HEK293 (cell line): ENCODE results near the gene FOXO3.

Source experiments
- CTCF ChIA-PET: fragments of 350-600 bp; formaldehyde crosslinking; extraction: SDS; loops from one replicate; lab custom pipeline; 2021; ENCODE audit warnings: antibody characterized with exemption; lab: Yijun Ruan, JAX
- POLR2A ChIA-PET: fragments of 300-600 bp; formaldehyde crosslinking; extraction: SDS; loops from one replicate; lab custom pipeline; 2020; ENCODE audit warnings: antibody characterized with exemption, inconsistent platforms; lab: Yijun Ruan, JAX
- H3K27ac ChIP-seq: fragments of 200-500 bp; sonication (Bioruptor generic); 2 replicates; pipeline ENCODE4 v1.5.1; 2014; ENCODE audit warnings: low read depth, low read length, control low read depth, inconsistent platforms; ENCODE audit errors: extremely low read depth
- H3K36me3 ChIP-seq, 2 experiments: fragments of 200-500 bp in 1 of 2; sonication (Bioruptor generic) in 1 of 2; 1 replicate in 1 of 2; 2 replicates in 1 of 2; pipeline ENCODE4 v1.5.1; 2014 to 2017; ENCODE audit warnings: inconsistent platforms in 2 of 2, low read length in 2 of 2; ENCODE audit not compliant: control insufficient read depth in 2 of 2, insufficient read depth in 1 of 2
- H3K4me1 ChIP-seq: fragments of 200-500 bp; sonication (Bioruptor generic); 2 replicates; pipeline ENCODE4 v1.5.1; 2014; ENCODE audit warnings: mild to moderate bottlenecking, low read length, inconsistent platforms; ENCODE audit not compliant: control insufficient read depth, insufficient read depth
- H3K4me3 ChIP-seq: 2 replicates; pipeline ENCODE4 v1.5.1; 2011; ENCODE audit warnings: low read depth, mild to moderate bottlenecking, control low read depth, low read length, moderate library complexity
- H3K9me3 ChIP-seq: fragments of 200-500 bp; sonication (Bioruptor generic); 2 replicates; pipeline ENCODE4 v1.5.1; 2014; ENCODE audit warnings: low read depth, low read length, inconsistent platforms; ENCODE audit not compliant: control insufficient read depth, insufficient read depth
- BCL11A ChIP-seq: fragments of 450-650 bp; formaldehyde crosslinking; IDR thresholded peaks from 2 replicates; pipeline ENCODE4 v1.5.1; 2016; ENCODE audit warnings: low read depth, missing biosample characterization, missing genetic modification characterization
- FEZF1 ChIP-seq: fragments of 450-650 bp; formaldehyde crosslinking; IDR thresholded peaks from 2 replicates; pipeline ENCODE4 v1.5.1; 2016; ENCODE audit warnings: missing biosample characterization, missing genetic modification characterization
- IKZF3 ChIP-seq: fragments of 450-650 bp; IDR thresholded peaks from 2 replicates; pipeline ENCODE4 v1.5.0; 2018; ENCODE audit warnings: missing biosample characterization, mild to moderate bottlenecking, missing genetic modification characterization, moderate library complexity
- OSR2 ChIP-seq: fragments of 450-650 bp; formaldehyde crosslinking; IDR thresholded peaks from 2 replicates; pipeline ENCODE4 v1.5.1; 2016; ENCODE audit warnings: missing biosample characterization, missing genetic modification characterization
- TRIM28 ChIP-seq: IDR thresholded peaks from 2 replicates; pipeline ENCODE4 v1.6.1; 2011; ENCODE audit warnings: low read length, control low read depth, borderline replicate concordance
- ZBTB8A ChIP-seq: fragments of 450-650 bp; formaldehyde crosslinking; IDR thresholded peaks from 2 replicates; pipeline ENCODE4 v1.5.1; 2016; ENCODE audit warnings: missing biosample characterization, missing genetic modification characterization
- ZFP3 ChIP-seq: fragments of 450-650 bp; formaldehyde crosslinking; IDR thresholded peaks from 2 replicates; pipeline ENCODE4 v1.5.1; 2016; ENCODE audit warnings: low read depth, missing biosample characterization, missing genetic modification characterization
- ZNF10 ChIP-seq: fragments of 450-650 bp; formaldehyde crosslinking; IDR thresholded peaks from 2 replicates; pipeline ENCODE4 v1.5.1; 2017; ENCODE audit warnings: missing biosample characterization, missing genetic modification characterization
- ZNF132 ChIP-seq: fragments of 450-650 bp; formaldehyde crosslinking; IDR thresholded peaks from 2 replicates; pipeline ENCODE4 v1.5.1; 2017; ENCODE audit warnings: missing biosample characterization, missing genetic modification characterization, borderline replicate concordance
- ZNF133 ChIP-seq: fragments of 450-650 bp; formaldehyde crosslinking; IDR thresholded peaks from 2 replicates; pipeline ENCODE4 v1.5.1; 2016; ENCODE audit warnings: missing biosample characterization, missing genetic modification characterization
- ZNF19 ChIP-seq: fragments of 450-650 bp; formaldehyde crosslinking; IDR thresholded peaks from 2 replicates; pipeline ENCODE4; 2016; ENCODE audit warnings: missing biosample characterization, missing genetic modification characterization, low read depth
- ZNF211 ChIP-seq: fragments of 450-650 bp; formaldehyde crosslinking; IDR thresholded peaks from 2 replicates; pipeline ENCODE4 v1.5.1; 2016; ENCODE audit warnings: low read depth, missing biosample characterization, missing genetic modification characterization
- ZNF214 ChIP-seq: fragments of 450-650 bp; formaldehyde crosslinking; IDR thresholded peaks from 2 replicates; pipeline ENCODE4 v1.5.1; 2017; ENCODE audit warnings: missing biosample characterization, mild to moderate bottlenecking, missing genetic modification characterization, borderline replicate concordance
- ZNF23 ChIP-seq: fragments of 450-650 bp; formaldehyde crosslinking; IDR thresholded peaks from 2 replicates; pipeline ENCODE4 v1.5.1; 2016; ENCODE audit warnings: missing biosample characterization, missing genetic modification characterization, borderline replicate concordance
- ZNF24 ChIP-seq: fragments of 450-650 bp; formaldehyde crosslinking; IDR thresholded peaks from 2 replicates; pipeline ENCODE4 v1.5.1; 2016; ENCODE audit warnings: missing biosample characterization, missing genetic modification characterization
- ZNF324 ChIP-seq: fragments of 450-650 bp; formaldehyde crosslinking; IDR thresholded peaks from 2 replicates; pipeline ENCODE4 v1.5.1; 2016; ENCODE audit warnings: missing biosample characterization, missing genetic modification characterization
- ZNF366 ChIP-seq: fragments of 450-650 bp; formaldehyde crosslinking; conservative IDR thresholded peaks from 2 replicates; pipeline ENCODE4 v1.5.1; 2016; ENCODE audit warnings: missing biosample characterization, missing genetic modification characterization
- ZNF423 ChIP-seq: fragments of 450-650 bp; formaldehyde crosslinking; IDR thresholded peaks from 2 replicates; pipeline ENCODE4 v1.5.1; 2016; ENCODE audit warnings: missing biosample characterization, missing genetic modification characterization
- ZNF621 ChIP-seq: fragments of 450-650 bp; formaldehyde crosslinking; IDR thresholded peaks from 2 replicates; pipeline ENCODE4 v1.5.1; 2017; ENCODE audit warnings: missing biosample characterization, missing genetic modification characterization
- ZNF677 ChIP-seq: fragments of 450-650 bp; IDR thresholded peaks from 2 replicates; pipeline ENCODE4 v1.5.0; 2018; ENCODE audit warnings: missing biosample characterization, mild to moderate bottlenecking, missing genetic modification characterization, moderate library complexity
- ZNF837 ChIP-seq: fragments of 450-650 bp; formaldehyde crosslinking; IDR thresholded peaks from 2 replicates; pipeline ENCODE4 v1.5.1; 2016; ENCODE audit warnings: missing biosample characterization, missing genetic modification characterization
- ZXDB ChIP-seq: fragments of 450-650 bp; formaldehyde crosslinking; IDR thresholded peaks from 2 replicates; pipeline ENCODE4 v1.5.1; 2016; ENCODE audit warnings: missing biosample characterization, missing genetic modification characterization
- TF ChIP-seq, protein P1 (sequence below): fragments of 450-650 bp; formaldehyde crosslinking; IDR thresholded peaks from 2 replicates; pipeline ENCODE4 v1.5.1; 2016; ENCODE audit warnings: missing biosample characterization, missing genetic modification characterization, borderline replicate concordance
- TF ChIP-seq, protein P2 (sequence below): fragments of 450-650 bp; formaldehyde crosslinking; IDR thresholded peaks from 2 replicates; pipeline ENCODE4 v1.5.1; 2016; ENCODE audit warnings: missing biosample characterization, missing genetic modification characterization, low read depth
- TF ChIP-seq, protein P3 (sequence below): fragments of 450-650 bp; formaldehyde crosslinking; IDR thresholded peaks from 2 replicates; pipeline ENCODE4 v1.5.1; 2016; ENCODE audit warnings: missing biosample characterization, missing genetic modification characterization
- TF ChIP-seq, protein P4 (sequence below): fragments of 450-650 bp; formaldehyde crosslinking; IDR thresholded peaks from 2 replicates; pipeline ENCODE4 v1.5.1; 2017; ENCODE audit warnings: missing biosample characterization, missing genetic modification characterization

The FOXO3 gene

DNA sequence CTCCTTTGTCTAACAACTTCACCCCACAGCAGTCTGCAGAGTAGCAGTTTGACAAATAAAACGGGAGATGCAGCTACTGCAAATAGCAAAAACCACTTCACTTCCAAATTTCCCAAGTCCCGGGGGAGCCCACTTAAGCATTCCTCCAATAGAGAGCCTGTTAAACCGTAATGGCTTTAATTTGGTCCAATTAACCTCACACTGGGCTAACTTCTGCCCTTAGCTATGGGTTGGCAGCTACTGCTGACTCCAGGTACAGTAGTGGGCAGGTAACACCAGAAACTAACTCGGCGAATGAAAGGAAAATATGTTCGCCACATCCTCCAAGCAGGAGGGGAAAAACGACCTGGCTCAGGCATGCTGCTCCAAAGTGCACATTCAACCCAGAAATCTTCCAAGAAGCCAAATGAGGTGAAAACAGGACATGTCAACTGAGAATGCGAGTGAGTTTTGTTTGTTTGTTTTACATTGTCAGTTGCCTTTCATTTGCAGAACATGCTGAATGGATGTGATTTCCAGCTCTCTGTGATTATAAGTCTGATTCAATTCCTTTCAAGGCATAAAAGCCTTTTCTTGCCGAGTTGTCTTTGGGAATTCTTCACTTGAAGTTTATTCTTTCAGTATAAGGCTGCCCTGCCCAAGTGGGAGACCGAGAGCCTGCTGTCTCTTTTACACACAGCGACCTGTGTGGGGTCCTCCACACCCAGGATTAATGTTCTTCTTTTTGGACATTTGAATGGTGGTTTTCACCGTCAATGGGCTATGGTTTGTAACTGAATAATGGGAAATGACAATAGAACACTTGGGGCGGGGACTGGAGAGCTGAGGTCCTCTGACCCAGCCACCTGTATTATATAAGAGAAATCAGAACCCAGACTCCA lies 170.2 kb downstream of the FOXO3 start (continued):
- TF ChIP-seq ZNF10 (tag by site-specific recombination): peak; percentile 47; the same call in 1 of the 2 replicates
- TF ChIP-seq OSR2 (tag by site-specific recombination): peak; percentile 88
- peak; percentile 26; the same call in 1 of the 2 replicates for TF ChIP-seq IKZF3
- TF ChIP-seq TRIM28: peak; percentile 82
- no peak for TF ChIP-seq ZFP3 (tag by site-specific recombination)
- no peak for TF ChIP-seq ZNF677
- peak; percentile 38; the same call in 1 of the 2 replicates for TF ChIP-seq ZNF24 (tag by site-specific recombination)

DNA sequence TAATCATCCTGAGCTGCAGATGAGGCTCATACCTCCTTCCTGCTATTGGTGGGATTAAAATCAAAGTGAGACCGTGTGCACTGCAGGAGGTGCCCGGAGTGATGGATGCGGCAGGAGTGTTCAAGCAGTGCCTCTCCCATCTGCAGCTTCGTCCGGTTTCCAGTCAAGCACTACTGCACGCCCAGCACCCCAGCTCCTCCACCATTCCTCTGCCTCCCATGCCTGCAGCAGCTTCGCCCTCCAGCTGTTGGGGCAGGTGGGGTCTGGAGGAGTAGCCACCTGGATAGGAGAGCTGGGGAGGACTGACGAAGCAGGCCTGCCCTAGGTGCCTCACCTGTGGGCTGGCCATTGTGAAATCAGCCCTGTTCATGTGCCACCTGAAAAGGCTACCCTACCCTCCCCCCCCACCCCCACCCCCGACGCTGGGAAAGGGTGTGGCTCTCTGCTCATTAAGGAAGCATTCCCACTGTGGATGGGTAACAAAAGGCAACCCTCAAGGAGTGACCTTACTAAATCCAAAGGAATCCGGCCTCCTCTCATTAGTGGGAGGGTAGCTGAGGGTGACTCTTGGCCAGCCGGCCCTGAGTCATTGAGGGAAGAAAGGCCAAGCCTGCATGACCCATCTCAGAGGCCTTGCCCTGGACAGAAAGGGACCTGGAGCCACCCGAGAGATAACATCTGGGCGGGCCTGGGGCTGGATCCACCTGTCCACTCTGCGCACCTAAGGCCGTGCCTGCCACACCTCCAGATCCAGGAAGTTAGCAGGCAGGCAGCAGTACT lies 171.6 kb downstream of the FOXO3 start:
- CTCF ChIA-PET: interaction anchor here (0.6 to 1.0 kb wide), 2 partner anchors 31 to 50 kb away, joined by 3 to 4 read pairs; no protein-coding TSS in a partner anchor
- Histone ChIP-seq H3K4me3 (no peak overlapping the region), H3K27ac (no peak overlapping the region), H3K36me3 (no peaks in the 10 kb centered on the region), H3K4me1 (peaks cover 9% of the 10 kb centered on the region), H3K9me3 (no peaks in the 10 kb centered on the region)
- POLR2A ChIA-PET: no interaction called here
- TF ChIP-seq ZXDB (tag by site-specific recombination) (no peak), ZNF23 (tag by site-specific recombination) (no peak), ZNF211 (no peak), ZNF621 (tag by site-specific recombination) (no peak), ZNF132 (tag by site-specific recombination) (no peak), ZNF133 (tag by site-specific recombination) (no peak), ZBTB8A (tag by site-specific recombination) (no peak), ZNF366 (tag by site-specific recombination) (no peak), ZNF423 (tag by site-specific recombination) (no peak), BCL11A (tag by site-specific recombination) (no peak), ZNF19 (no peak), FEZF1 (tag by site-specific recombination) (no peak), ZNF214 (tag by site-specific recombination) (no peak), ZNF837 (tag by site-specific recombination) (no peak), ZNF324 (no peak)
- TF ChIP-seq, protein P1, sequence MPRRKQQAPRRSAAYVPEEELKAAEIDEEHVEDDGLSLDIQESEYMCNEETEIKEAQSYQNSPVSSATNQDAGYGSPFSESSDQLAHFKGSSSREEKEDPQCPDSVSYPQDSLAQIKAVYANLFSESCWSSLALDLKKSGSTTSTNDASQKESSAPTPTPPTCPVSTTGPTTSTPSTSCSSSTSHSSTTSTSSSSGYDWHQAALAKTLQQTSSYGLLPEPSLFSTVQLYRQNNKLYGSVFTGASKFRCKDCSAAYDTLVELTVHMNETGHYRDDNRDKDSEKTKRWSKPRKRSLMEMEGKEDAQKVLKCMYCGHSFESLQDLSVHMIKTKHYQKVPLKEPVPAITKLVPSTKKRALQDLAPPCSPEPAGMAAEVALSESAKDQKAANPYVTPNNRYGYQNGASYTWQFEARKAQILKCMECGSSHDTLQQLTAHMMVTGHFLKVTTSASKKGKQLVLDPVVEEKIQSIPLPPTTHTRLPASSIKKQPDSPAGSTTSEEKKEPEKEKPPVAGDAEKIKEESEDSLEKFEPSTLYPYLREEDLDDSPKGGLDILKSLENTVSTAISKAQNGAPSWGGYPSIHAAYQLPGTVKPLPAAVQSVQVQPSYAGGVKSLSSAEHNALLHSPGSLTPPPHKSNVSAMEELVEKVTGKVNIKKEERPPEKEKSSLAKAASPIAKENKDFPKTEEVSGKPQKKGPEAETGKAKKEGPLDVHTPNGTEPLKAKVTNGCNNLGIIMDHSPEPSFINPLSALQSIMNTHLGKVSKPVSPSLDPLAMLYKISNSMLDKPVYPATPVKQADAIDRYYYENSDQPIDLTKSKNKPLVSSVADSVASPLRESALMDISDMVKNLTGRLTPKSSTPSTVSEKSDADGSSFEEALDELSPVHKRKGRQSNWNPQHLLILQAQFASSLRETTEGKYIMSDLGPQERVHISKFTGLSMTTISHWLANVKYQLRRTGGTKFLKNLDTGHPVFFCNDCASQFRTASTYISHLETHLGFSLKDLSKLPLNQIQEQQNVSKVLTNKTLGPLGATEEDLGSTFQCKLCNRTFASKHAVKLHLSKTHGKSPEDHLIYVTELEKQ (tag by site-specific recombination): no peak
- TF ChIP-seq, protein P2, sequence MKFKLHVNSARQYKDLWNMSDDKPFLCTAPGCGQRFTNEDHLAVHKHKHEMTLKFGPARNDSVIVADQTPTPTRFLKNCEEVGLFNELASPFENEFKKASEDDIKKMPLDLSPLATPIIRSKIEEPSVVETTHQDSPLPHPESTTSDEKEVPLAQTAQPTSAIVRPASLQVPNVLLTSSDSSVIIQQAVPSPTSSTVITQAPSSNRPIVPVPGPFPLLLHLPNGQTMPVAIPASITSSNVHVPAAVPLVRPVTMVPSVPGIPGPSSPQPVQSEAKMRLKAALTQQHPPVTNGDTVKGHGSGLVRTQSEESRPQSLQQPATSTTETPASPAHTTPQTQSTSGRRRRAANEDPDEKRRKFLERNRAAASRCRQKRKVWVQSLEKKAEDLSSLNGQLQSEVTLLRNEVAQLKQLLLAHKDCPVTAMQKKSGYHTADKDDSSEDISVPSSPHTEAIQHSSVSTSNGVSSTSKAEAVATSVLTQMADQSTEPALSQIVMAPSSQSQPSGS (tag by site-specific recombination): no peak
- TF ChIP-seq, protein P3, sequence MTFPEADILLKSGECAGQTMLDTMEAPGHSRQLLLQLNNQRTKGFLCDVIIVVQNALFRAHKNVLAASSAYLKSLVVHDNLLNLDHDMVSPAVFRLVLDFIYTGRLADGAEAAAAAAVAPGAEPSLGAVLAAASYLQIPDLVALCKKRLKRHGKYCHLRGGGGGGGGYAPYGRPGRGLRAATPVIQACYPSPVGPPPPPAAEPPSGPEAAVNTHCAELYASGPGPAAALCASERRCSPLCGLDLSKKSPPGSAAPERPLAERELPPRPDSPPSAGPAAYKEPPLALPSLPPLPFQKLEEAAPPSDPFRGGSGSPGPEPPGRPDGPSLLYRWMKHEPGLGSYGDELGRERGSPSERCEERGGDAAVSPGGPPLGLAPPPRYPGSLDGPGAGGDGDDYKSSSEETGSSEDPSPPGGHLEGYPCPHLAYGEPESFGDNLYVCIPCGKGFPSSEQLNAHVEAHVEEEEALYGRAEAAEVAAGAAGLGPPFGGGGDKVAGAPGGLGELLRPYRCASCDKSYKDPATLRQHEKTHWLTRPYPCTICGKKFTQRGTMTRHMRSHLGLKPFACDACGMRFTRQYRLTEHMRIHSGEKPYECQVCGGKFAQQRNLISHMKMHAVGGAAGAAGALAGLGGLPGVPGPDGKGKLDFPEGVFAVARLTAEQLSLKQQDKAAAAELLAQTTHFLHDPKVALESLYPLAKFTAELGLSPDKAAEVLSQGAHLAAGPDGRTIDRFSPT (tag by site-specific recombination): no peak
- TF ChIP-seq, protein P4, sequence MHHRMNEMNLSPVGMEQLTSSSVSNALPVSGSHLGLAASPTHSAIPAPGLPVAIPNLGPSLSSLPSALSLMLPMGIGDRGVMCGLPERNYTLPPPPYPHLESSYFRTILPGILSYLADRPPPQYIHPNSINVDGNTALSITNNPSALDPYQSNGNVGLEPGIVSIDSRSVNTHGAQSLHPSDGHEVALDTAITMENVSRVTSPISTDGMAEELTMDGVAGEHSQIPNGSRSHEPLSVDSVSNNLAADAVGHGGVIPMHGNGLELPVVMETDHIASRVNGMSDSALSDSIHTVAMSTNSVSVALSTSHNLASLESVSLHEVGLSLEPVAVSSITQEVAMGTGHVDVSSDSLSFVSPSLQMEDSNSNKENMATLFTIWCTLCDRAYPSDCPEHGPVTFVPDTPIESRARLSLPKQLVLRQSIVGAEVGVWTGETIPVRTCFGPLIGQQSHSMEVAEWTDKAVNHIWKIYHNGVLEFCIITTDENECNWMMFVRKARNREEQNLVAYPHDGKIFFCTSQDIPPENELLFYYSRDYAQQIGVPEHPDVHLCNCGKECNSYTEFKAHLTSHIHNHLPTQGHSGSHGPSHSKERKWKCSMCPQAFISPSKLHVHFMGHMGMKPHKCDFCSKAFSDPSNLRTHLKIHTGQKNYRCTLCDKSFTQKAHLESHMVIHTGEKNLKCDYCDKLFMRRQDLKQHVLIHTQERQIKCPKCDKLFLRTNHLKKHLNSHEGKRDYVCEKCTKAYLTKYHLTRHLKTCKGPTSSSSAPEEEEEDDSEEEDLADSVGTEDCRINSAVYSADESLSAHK (tag by site-specific recombination): no peak
